GM18520 (cell line): ENCODE measurements around the gene TIMM50.
"Not testable (repeated sequence)": the region's sequence is repeated elsewhere in the genome, so short reads cannot be mapped to it uniquely, and the experiment has no call there.

ENCODE experiments used
- ATAC-seq: cut with Tn5 transposase; IDR thresholded peaks from one replicate; pipeline ENCODE4 v1.9.1; 2021; ENCODE audit not compliant: unreplicated experiment

The TIMM50 gene

GRCh38 chr19:39469036-39469435 lies 11.6 kb upstream of the TIMM50 start:
- no peak for ATAC-seq

- ATAC-seq, result no peak
Measured at GRCh38 chr19:39469567-39469966, 11.1 kb upstream of the TIMM50 start.

- ATAC-seq, result no peak
Measured at GRCh38 chr19:39470724-39471339, 9.8 kb upstream of the TIMM50 start.

GRCh38 chr19:39471756-39472536 lies 8.7 kb upstream of the TIMM50 start:
- ATAC-seq, result no peak

GRCh38 chr19:39472746-39473442 lies 7.7 kb upstream of the TIMM50 start:
- ATAC-seq, result no peak

- ATAC-seq, result no peak
Measured at GRCh38 chr19:39473443-39473960, 7.1 kb upstream of the TIMM50 start.

GRCh38 chr19:39474139-39474620 lies 6.5 kb upstream of the TIMM50 start:
- ATAC-seq, result no peak

- ATAC-seq, result no peak
Measured at GRCh38 chr19:39475748-39476147, 4.9 kb upstream of the TIMM50 start.

- ATAC-seq, result not testable (repeated sequence)
Measured at GRCh38 chr19:39479319-39479801, 1.3 kb upstream of the TIMM50 start.

GRCh38 chr19:39479916-39480315 lies 722 bp upstream of the TIMM50 start:
- no peak for ATAC-seq

GRCh38 chr19:39481229-39481545 lies 549 bp downstream of the TIMM50 start:
- ATAC-seq, result no peak

GRCh38 chr19:39481676-39482075 lies 1.0 kb downstream of the TIMM50 start:
- no peak for ATAC-seq

GRCh38 chr19:39483141-39483540 lies 2.5 kb downstream of the TIMM50 start:
- no peak for ATAC-seq

GRCh38 chr19:39489756-39490155 lies 9.1 kb downstream of the TIMM50 start:
- no peak for ATAC-seq

GRCh38 chr19:39492225-39492624 lies 11.6 kb downstream of the TIMM50 start:
- no peak for ATAC-seq

- no peak for ATAC-seq
Measured at GRCh38 chr19:39492788-39493187, 12.2 kb downstream of the TIMM50 start.

GRCh38 chr19:39494661-39495060 lies 14.0 kb downstream of the TIMM50 start:
- ATAC-seq, result no peak

- ATAC-seq, result no peak
Measured at GRCh38 chr19:39496063-39496462, 15.4 kb downstream of the TIMM50 start.

GRCh38 chr19:39497701-39497995 lies 17.0 kb downstream of the TIMM50 start:
- no peak for ATAC-seq

GRCh38 chr19:39497996-39498797 lies 17.6 kb downstream of the TIMM50 start:
- no peak for ATAC-seq
